K562 (cell line): ENCODE data around the gene TRMT10B.

Experiments
- CHD4 ChIP-seq: fragments of 200-600 bp; sonication (generic); IDR thresholded peaks from 3 replicates; pipeline ENCODE4 v1.6.1; 2012; ENCODE audit warnings: low read depth, mild to moderate bottlenecking, mixed read lengths, low read length, inconsistent platforms; ENCODE audit not compliant: insufficient read depth, insufficient replicate concordance, poor library complexity, severe bottlenecking
- EP300 ChIP-seq: IDR thresholded peaks from 2 replicates; pipeline ENCODE4 v1.6.1; 2012; ENCODE audit warnings: low read length, improper control_type of control experiment
- SIN3A ChIP-seq, 2 experiments: fragments of 150-350 bp in 1 of 2; IDR thresholded peaks; 2 replicates each; pipeline ENCODE4 v1.6.1; 2011 to 2016; ENCODE audit warnings: borderline replicate concordance in 2 of 2, low read depth in 2 of 2, low read length in 2 of 2, mild to moderate bottlenecking in 2 of 2, moderate library complexity in 2 of 2; ENCODE audit not compliant: control insufficient read depth in 1 of 2
- SMAD3 ChIP-seq: fragments of 450-650 bp; formaldehyde crosslinking; conservative IDR thresholded peaks from 2 replicates; pipeline ENCODE4 v1.4.0; 2020; ENCODE audit warnings: mild to moderate bottlenecking
- ZNF77 ChIP-seq: fragments of 250-450 bp; sonication (Bioruptor Pico); IDR thresholded peaks from 2 replicates; pipeline ENCODE4 v1.5.0; 2020
- TF ChIP-seq, protein P1 (sequence below), 2 experiments: fragments of 200-800 bp in 1 of 2; sonication (Bioruptor generic) in 1 of 2; sonication (generic) in 1 of 2; formaldehyde crosslinking in 1 of 2; IDR thresholded peaks in 1 of 2; conservative IDR thresholded peaks in 1 of 2; 2 replicates each; pipeline versions ENCODE4 v1.5.0 to v1.6.1; 2016 to 2020; ENCODE audit warnings: missing compliant biosample characterization in 1 of 2, missing genetic modification characterization in 1 of 2, missing genetic modification reagents in 1 of 2
- TF ChIP-seq, protein P2 (sequence below): IDR thresholded peaks from 2 replicates; pipeline ENCODE4 v1.6.1; 2016; ENCODE audit warnings: missing genetic modification characterization, missing compliant biosample characterization
- TF ChIP-seq, protein P3 (sequence below), 3 experiments: IDR thresholded peaks in 2 of 3; conservative IDR thresholded peaks in 1 of 3; 2 replicates each; pipeline ENCODE4 v1.5.1; 2011 to 2012; ENCODE audit warnings: low read length in 3 of 3, mild to moderate bottlenecking in 3 of 3, control low read depth in 2 of 3, improper control_type of control experiment in 1 of 3, inconsistent platforms in 1 of 3, low read depth in 1 of 3, mixed read lengths in 1 of 3, moderate library complexity in 1 of 3; ENCODE audit not compliant: insufficient read depth in 2 of 3

DNA sequence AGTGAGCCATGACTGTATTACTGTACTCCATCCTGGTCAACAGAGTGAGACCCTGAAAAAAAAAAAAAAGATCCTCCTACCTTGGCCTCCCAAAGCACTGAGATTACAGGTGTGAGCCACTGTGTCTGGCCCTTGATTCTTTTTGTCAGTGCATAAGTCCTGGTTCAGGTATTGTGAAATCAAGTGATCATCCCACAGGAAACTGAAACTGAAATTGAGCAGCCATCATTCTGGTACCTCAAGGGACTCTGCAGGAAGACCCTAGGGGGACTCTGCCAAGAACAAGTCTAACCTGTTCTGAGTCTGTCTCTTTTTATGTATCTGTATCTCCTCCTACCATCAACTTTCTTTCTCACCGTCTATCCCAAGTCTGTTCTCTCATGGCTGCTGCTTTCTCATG is 45.1 kb downstream of the TRMT10B start:
- TF ChIP-seq CHD4 = no peak
- TF ChIP-seq, protein P1, sequence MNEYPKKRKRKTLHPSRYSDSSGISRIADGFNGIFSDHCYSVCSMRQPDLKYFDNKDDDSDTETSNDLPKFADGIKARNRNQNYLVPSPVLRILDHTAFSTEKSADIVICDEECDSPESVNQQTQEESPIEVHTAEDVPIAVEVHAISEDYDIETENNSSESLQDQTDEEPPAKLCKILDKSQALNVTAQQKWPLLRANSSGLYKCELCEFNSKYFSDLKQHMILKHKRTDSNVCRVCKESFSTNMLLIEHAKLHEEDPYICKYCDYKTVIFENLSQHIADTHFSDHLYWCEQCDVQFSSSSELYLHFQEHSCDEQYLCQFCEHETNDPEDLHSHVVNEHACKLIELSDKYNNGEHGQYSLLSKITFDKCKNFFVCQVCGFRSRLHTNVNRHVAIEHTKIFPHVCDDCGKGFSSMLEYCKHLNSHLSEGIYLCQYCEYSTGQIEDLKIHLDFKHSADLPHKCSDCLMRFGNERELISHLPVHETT (CRISPR knock-in tag; conservative IDR thresholded peaks at IDR 0.05 in 1 of 2, IDR thresholded peaks at IDR 0.05 in 1 of 2) = no peak
- TF ChIP-seq, protein P2, sequence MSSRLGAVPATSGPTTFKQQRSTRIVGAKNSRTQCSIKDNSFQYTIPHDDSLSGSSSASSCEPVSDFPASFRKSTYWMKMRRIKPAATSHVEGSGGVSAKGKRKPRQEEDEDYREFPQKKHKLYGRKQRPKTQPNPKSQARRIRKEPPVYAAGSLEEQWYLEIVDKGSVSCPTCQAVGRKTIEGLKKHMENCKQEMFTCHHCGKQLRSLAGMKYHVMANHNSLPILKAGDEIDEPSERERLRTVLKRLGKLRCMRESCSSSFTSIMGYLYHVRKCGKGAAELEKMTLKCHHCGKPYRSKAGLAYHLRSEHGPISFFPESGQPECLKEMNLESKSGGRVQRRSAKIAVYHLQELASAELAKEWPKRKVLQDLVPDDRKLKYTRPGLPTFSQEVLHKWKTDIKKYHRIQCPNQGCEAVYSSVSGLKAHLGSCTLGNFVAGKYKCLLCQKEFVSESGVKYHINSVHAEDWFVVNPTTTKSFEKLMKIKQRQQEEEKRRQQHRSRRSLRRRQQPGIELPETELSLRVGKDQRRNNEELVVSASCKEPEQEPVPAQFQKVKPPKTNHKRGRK (tag) = no peak
- TF ChIP-seq, protein P3, sequence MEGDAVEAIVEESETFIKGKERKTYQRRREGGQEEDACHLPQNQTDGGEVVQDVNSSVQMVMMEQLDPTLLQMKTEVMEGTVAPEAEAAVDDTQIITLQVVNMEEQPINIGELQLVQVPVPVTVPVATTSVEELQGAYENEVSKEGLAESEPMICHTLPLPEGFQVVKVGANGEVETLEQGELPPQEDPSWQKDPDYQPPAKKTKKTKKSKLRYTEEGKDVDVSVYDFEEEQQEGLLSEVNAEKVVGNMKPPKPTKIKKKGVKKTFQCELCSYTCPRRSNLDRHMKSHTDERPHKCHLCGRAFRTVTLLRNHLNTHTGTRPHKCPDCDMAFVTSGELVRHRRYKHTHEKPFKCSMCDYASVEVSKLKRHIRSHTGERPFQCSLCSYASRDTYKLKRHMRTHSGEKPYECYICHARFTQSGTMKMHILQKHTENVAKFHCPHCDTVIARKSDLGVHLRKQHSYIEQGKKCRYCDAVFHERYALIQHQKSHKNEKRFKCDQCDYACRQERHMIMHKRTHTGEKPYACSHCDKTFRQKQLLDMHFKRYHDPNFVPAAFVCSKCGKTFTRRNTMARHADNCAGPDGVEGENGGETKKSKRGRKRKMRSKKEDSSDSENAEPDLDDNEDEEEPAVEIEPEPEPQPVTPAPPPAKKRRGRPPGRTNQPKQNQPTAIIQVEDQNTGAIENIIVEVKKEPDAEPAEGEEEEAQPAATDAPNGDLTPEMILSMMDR (IDR thresholded peaks at IDR 0.05 in 2 of 3, conservative IDR thresholded peaks at IDR 0.05 in 1 of 3; ENCODE audit: insufficient read depth in 2 of 3, low read depth in 1 of 3, low read length in 3 of 3) = no peak
- no peak for TF ChIP-seq SIN3A (IDR thresholded peaks at IDR 0.05; ENCODE audit: borderline replicate concordance in 2 of 2, control insufficient read depth in 1 of 2, low read depth in 2 of 2, low read length in 2 of 2)
- no peak for TF ChIP-seq EP300
- no peak for TF ChIP-seq ZNF77
- TF ChIP-seq SMAD3 (CRISPR knock-in tag) = no peak
